Measurements from ENCODE around the gene ERC2. TPM values are rescaled to one million over a fixed set of nuclear protein-coding genes. Genes with fewer than 3 reads are reported as not detected.

ERC2 gene
- total RNA-seq, 2 donors from 2014 or later = 0.21 to 0.30 TPM

DNA sequence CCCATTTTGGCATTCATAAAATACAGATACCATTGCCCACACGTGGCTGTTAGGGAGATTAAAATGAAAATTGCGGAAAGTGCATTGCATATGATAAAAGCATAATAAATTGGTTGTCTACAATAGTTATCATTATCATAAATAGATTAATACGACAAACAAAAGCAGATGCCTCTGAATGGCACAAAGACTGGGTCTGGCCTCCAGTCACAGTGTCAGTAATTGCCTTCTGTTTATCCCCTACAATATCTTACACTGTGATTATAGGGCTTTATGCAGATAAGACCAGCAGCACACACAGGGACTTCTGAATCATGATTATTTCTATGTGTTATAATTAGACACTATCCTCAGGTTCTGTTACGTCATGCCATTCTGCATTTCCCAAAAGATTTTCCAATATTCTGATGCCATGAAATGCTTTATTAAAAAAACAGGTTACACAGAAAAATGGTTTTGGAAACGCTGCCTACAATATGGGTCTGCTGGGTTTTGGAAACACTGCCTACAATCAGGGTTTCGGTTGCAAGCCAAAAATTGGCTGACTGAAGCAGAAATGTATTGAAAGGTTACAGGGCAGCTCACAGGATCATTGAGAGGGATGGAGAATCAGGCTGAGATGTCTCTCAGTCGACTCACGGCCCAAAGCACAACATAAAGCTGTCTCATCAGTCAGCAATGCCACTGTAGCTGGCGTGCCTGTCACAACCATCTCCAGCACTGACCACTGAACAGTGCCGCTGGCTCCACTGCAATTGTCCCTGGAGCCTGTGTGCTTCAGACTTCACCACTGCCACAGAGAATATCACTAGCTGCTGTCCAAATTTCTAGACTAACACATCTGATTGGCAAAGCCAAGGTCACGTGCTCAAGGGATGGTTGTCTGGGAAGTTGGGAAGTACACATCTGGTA, 248.1 kb downstream of the ERC2 start:
- Histone ChIP-seq H3K4me3 (no peak overlapping the region), H3K27me3 (no peaks in the 10 kb centered on the region), H3K27ac (no peak overlapping the region), H3K9ac (ENCODE audit: low read depth in 2 of 2, low read length in 2 of 2) (no peak overlapping the region), H3K36me3 (no peaks in the 10 kb centered on the region), H3K4me1 (no peaks in the 10 kb centered on the region), H3K9me3 (no peaks in the 10 kb centered on the region)
- TF ChIP-seq, protein P1, sequence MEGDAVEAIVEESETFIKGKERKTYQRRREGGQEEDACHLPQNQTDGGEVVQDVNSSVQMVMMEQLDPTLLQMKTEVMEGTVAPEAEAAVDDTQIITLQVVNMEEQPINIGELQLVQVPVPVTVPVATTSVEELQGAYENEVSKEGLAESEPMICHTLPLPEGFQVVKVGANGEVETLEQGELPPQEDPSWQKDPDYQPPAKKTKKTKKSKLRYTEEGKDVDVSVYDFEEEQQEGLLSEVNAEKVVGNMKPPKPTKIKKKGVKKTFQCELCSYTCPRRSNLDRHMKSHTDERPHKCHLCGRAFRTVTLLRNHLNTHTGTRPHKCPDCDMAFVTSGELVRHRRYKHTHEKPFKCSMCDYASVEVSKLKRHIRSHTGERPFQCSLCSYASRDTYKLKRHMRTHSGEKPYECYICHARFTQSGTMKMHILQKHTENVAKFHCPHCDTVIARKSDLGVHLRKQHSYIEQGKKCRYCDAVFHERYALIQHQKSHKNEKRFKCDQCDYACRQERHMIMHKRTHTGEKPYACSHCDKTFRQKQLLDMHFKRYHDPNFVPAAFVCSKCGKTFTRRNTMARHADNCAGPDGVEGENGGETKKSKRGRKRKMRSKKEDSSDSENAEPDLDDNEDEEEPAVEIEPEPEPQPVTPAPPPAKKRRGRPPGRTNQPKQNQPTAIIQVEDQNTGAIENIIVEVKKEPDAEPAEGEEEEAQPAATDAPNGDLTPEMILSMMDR (IDR thresholded peaks at IDR 0.05) = no peak
- intact Hi-C loops (cut with DNase I) = no loop called here
- DNase-seq = no peak

DNA sequence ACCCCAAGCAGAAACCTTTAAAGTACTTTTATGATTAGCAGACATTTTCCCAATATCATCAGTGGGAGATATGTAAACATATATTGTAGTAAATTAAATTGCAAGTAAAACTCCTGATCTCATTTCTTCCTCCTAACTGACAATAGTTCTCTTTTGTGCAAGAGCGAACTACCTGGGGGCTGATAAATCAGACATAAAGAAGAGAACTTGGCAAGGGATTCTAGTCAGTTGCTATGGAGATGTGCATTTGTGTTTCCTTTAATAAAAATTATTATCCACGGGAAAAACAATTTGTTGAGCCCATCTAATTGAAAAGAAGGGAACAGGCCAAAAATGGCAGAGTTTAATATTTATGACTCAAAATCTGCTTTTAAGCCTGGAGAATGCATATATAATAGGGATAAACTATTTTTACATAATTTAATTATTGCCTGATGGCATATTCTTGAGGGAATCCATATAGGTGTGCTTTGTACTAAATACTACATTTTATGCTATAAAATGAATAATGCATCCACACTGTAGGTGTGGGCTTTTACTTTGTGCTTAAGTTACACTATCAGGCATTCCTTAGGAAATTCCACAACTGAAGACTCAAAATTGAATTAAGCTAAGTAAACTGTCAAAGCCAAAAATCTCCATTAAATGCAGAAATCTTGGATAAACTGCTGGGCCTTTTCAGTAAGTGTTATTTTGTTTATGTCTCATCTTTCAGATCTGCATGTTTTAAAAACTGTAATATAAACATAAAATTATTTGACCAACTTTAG, 258.1 kb downstream of the ERC2 start:
- H3K9ac ChIP-seq (ENCODE audit: low read depth in 2 of 2, low read length in 2 of 2) = no peak overlapping the region
- no peak overlapping the region for H3K27ac ChIP-seq
- no peak for DNase-seq
- no peaks in the 10 kb centered on the region for H3K27me3 ChIP-seq
- no peaks in the 10 kb centered on the region for H3K4me1 ChIP-seq
- TF ChIP-seq, protein P1 (IDR thresholded peaks at IDR 0.05) = no peak
- intact Hi-C loops (cut with DNase I) = no loop called here
- H3K36me3 ChIP-seq = no peaks in the 10 kb centered on the region
- H3K4me3 ChIP-seq = no peak overlapping the region
- no peaks in the 10 kb centered on the region for H3K9me3 ChIP-seq

DNA sequence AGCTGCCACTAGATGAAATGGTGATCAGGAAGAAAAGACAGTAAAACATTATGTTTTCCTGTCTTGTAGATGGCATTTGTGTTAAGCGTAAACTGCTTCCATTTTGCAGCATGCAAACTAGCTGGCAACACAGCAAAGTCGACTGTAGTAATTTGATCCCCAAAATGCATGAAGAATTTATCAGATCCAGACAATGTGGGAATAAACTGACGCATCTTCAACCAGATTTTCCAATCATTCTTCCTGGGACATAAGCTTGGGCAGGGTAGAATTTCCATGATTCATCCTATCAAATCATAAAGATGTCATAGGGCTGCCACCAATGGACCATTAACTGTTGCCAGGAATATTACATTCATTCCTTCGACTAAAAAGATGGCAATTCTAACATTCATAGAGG, 260.3 kb downstream of the ERC2 start:
- Histone ChIP-seq H3K9me3 (no peaks in the 10 kb centered on the region), H3K36me3 (no peaks in the 10 kb centered on the region), H3K9ac (ENCODE audit: low read depth in 2 of 2, low read length in 2 of 2) (no peak overlapping the region), H3K27me3 (no peaks in the 10 kb centered on the region), H3K4me1 (no peaks in the 10 kb centered on the region), H3K27ac (no peak overlapping the region), H3K4me3 (no peak overlapping the region)
- TF ChIP-seq, protein P1 (IDR thresholded peaks at IDR 0.05) = no peak
- intact Hi-C loops (cut with DNase I) = no loop called here
- DNase-seq = no peak

DNA sequence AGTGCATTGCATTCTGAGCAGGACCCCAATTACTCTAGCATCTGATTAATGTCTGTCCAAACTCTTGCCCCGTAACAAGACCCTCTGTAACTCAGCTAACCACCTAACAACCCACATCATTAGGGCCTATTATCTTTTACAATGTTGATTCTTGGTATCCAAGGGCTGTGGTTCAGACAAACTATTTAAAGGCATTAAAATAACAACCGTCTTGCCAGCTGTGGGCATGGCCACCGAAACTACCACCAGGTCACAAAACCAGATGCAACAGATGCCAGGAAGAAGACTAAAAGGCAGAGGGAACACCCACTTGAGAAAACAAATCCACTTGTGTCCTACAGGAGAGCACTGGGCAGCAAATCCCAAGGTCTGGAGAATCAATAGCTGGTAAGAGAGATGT, 262.9 kb downstream of the ERC2 start:
- no peak for DNase-seq
- H3K27me3 ChIP-seq = no peaks in the 10 kb centered on the region
- H3K4me1 ChIP-seq = no peaks in the 10 kb centered on the region
- intact Hi-C loops (cut with DNase I) = no loop called here
- TF ChIP-seq, protein P1 (IDR thresholded peaks at IDR 0.05) = no peak
- H3K36me3 ChIP-seq = no peaks in the 10 kb centered on the region
- H3K4me3 ChIP-seq = no peak overlapping the region
- no peaks in the 10 kb centered on the region for H3K9me3 ChIP-seq
- H3K27ac ChIP-seq = no peak overlapping the region
- no peak overlapping the region for H3K9ac ChIP-seq (ENCODE audit: low read depth in 2 of 2, low read length in 2 of 2)

GRCh38 chr3:56202997-56203396, 265.3 kb downstream of the ERC2 start:
- intact Hi-C loops (cut with DNase I) = no loop called here
- H3K27ac ChIP-seq = no peak overlapping the region
- no peak for DNase-seq

More at GRCh38 chr3:56202997-56203396, 265.3 kb downstream of the ERC2 start:
- Histone ChIP-seq H3K9ac (ENCODE audit: low read depth in 2 of 2, low read length in 2 of 2) (no peak overlapping the region), H3K27me3 (no peaks in the 10 kb centered on the region), H3K4me3 (no peak overlapping the region), H3K9me3 (no peaks in the 10 kb centered on the region), H3K36me3 (no peaks in the 10 kb centered on the region), H3K4me1 (no peaks in the 10 kb centered on the region)
- TF ChIP-seq, protein P1 (IDR thresholded peaks at IDR 0.05) = no peak
